Heart right ventricle (tissue), 16 donors: ENCODE results near the gene ZNHIT2. TPM values are rescaled to one million over a fixed set of nuclear protein-coding genes. Genes with fewer than 3 reads are reported as not detected.

ENCODE experiments used
- ATAC-seq, 8 donors: fragments of 200-7000 bp; cut with Tn5 transposase; one replicate each; pipeline ENCODE4 v1.9.1; 2020; ENCODE audit warnings: mild to moderate bottlenecking in 8 of 8, moderate library complexity in 8 of 8, moderate number of reproducible peaks in 1 of 8
- DNase-seq, 2 donors: peaks; one replicate each; pipeline ENCODE4 v3.0.0-alpha.2; 2020
- H3K27ac ChIP-seq, 10 donors: fragments of 200-600 bp; sonication (generic) in 2 of 10; one replicate each; pipeline versions ENCODE4 v1.5.0 to v1.8.0; 2020 to 2022; ENCODE audit warnings: mild to moderate bottlenecking in 3 of 10
- H3K27me3 ChIP-seq, 7 donors: fragments of 200-600 bp; one replicate each; pipeline ENCODE4 v1.8.0; 2021 to 2022; ENCODE audit warnings: mild to moderate bottlenecking in 2 of 7
- H3K36me3 ChIP-seq, 9 donors: fragments of 200-600 bp; sonication (generic) in 1 of 9; one replicate each; pipeline versions ENCODE4 v1.5.0 to v1.8.0; 2020 to 2022; ENCODE audit warnings: mild to moderate bottlenecking in 2 of 9
- H3K4me1 ChIP-seq, 9 donors: fragments of 200-600 bp; sonication (generic) in 1 of 9; one replicate each; pipeline versions ENCODE4 v1.5.0 to v1.8.0; 2020 to 2022; ENCODE audit warnings: mild to moderate bottlenecking in 4 of 9
- H3K4me3 ChIP-seq, 10 donors: fragments of 200-600 bp; sonication (generic) in 2 of 10; one replicate each; pipeline versions ENCODE4 v1.5.0 to v1.8.0; 2020 to 2022; ENCODE audit warnings: mild to moderate bottlenecking in 7 of 10, moderate library complexity in 2 of 10
- H3K9me3 ChIP-seq, 11 donors: fragments of 200-600 bp in 10 of 11; sonication (generic) in 2 of 11; one replicate each; pipeline versions ENCODE4 v1.5.0 to v1.8.0; 2013 to 2022; ENCODE audit warnings: mild to moderate bottlenecking in 2 of 11, control low read depth in 1 of 11, moderate library complexity in 1 of 11
- WGBS, 2 donors: extraction: QIAGEN DNeasy Blood & Tissue Kit; methylation state at CpG; one replicate each; pipeline ENCODE4 v1.1.7; 2013; ENCODE audit warnings: inconsistent platforms in 1 of 2; 5-methylcytosine and 5-hydroxymethylcytosine counted together
- intact Hi-C, 10 donors: fragments of 100-400 bp; cut with DNase I; formaldehyde crosslinking; loops; one replicate each; pipeline versions ENCODE4 v1.11.1 to v1.14.2; 2022
- polyA plus RNA-seq, 2 donors: library from polyadenylated mRNA; stranded (reverse); fragments of 200-250 nt; gene quantifications; one replicate each; pipeline ENCODE4 v1.2.3, GENCODE V29; 2013
- total RNA-seq, 10 donors: library from RNA; stranded (reverse); fragmentation: NEBNext Ultra II Directional in 3 of 10; extraction: Animal tissue kit (Norgen Biotek cat#: 25700) in 3 of 10; gene quantifications; one replicate each; pipeline versions ENCODE4 v1.2.1 to v1.2.4, GENCODE V29; 2021 to 2023
- TF ChIP-seq, protein P1 (sequence below), 9 donors: fragments of 200-600 bp; sonication (generic) in 2 of 9; IDR thresholded peaks; one replicate each; pipeline versions ENCODE4 v1.5.0 to v1.8.0; 2021 to 2022; ENCODE audit warnings: antibody characterized with exemption in 9 of 9, mild to moderate bottlenecking in 5 of 9, moderate library complexity in 1 of 9
- donor health status: Arrhythmogenic right ventricular cardiomyopathy.
- donor health status: ischemic (EF 13 %, LVEDD 7.1; RV severe dilation, severe dysfunction).
- donor health status: healthy with polysubstance abuse.
- donor health status: DM: no; HTN: yes; CAD: no.
- donor health status: DM: no; HTN: no; CAD: no.
- donor health status: ischemic (EF 25% LVEDD 6.9; RV normal size, moderate dysfunction).
- donor health status: ischemic (EF 25% LVEDD 5.7; RV mildly dilated, moderate dysfunction).
- donor health status: healthy.
- donor health status: DM: yes; HTN: yes; CAD: no.
- donor health status: Ischemic cardiomyopathy.
- donor health status: ischemic (EF 35%, LVEDD 5.7; RV mildly dilated, moderate dysfunction).
- donor health status: nonischemic (EF 11% LVEDD 7.7; RV severe dilation, severe dysfunction).
- donor health status: DM: yes; HTN: yes; CAD: no.
- donor health status: PGD.
- donor health status: ischemic (EF 29% LVEDD 5.4; RV normal size, mild dysfunction).
- donor health status: nonischemic (EF 23%, LVEDD 6.1; RV moderate dilation, normal function).

The ZNHIT2 gene
- total and polyA plus RNA-seq, 12 donors, result 4.3 to 17.5 (median 6.6) TPM

DNA sequence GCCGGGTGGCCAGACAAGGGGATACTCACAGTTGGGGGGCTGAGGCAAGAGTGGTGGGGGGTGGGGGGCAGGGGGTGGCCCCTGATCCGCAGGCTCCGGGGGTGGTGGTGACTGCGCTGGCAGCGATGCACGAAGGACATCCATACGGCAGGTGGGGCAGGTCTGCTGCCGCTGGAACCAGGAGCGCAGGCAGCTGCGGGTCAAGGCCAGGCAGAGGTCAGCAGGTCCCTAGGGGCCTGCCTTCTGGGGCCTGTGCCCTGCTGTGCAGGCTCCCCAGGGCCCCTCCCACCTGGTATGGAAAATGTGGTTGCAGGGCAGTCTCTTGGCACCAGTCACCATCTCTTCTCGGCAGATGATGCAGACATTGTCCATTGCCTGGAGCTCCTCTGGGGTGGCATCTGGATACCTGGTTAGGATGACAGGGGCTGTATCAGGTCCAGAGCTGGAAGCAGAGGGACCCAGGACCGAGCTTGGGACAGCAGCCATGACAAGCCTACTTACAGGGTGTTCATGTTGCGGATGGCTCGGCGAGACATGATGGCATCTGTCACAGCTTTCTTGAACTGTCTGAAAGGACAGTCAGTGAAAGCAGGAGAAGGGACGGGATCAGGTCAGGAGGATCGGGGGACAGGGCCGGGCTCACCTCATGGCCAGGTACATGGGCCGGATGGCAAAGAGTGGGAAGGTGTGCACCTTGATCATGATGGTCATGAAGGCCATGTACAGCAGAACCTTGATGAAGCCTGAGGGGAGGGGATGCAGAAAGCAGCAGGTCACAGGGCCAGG is 13.3 kb upstream of the ZNHIT2 start:
- no peak overlapping the region for H3K4me3 ChIP-seq
- no peaks in the 10 kb centered on the region for H3K9me3 ChIP-seq
- H3K27me3 ChIP-seq, result no peaks in the 10 kb centered on the region
- 80 to 88% methylated on average over 19 of the region's 19 CpGs for WGBS, 2 donors
- no peak overlapping the region for H3K27ac ChIP-seq
- TF ChIP-seq, protein P1, sequence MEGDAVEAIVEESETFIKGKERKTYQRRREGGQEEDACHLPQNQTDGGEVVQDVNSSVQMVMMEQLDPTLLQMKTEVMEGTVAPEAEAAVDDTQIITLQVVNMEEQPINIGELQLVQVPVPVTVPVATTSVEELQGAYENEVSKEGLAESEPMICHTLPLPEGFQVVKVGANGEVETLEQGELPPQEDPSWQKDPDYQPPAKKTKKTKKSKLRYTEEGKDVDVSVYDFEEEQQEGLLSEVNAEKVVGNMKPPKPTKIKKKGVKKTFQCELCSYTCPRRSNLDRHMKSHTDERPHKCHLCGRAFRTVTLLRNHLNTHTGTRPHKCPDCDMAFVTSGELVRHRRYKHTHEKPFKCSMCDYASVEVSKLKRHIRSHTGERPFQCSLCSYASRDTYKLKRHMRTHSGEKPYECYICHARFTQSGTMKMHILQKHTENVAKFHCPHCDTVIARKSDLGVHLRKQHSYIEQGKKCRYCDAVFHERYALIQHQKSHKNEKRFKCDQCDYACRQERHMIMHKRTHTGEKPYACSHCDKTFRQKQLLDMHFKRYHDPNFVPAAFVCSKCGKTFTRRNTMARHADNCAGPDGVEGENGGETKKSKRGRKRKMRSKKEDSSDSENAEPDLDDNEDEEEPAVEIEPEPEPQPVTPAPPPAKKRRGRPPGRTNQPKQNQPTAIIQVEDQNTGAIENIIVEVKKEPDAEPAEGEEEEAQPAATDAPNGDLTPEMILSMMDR (IDR thresholded peaks at IDR 0.05), result no peak
- ATAC-seq, result no peak
- peaks cover 7 to 75% (median 58%) of the 10 kb centered on the region in 9 donors for H3K36me3 ChIP-seq
- no peak for DNase-seq
- intact Hi-C loops, result loop anchor here in 2 of 10 donors (10.0 kb wide), 1 partner anchor 124 kb away; no protein-coding TSS in a partner anchor
- peaks cover 12 to 33% (median 23%) of the 10 kb centered on the region in 9 donors for H3K4me1 ChIP-seq

DNA sequence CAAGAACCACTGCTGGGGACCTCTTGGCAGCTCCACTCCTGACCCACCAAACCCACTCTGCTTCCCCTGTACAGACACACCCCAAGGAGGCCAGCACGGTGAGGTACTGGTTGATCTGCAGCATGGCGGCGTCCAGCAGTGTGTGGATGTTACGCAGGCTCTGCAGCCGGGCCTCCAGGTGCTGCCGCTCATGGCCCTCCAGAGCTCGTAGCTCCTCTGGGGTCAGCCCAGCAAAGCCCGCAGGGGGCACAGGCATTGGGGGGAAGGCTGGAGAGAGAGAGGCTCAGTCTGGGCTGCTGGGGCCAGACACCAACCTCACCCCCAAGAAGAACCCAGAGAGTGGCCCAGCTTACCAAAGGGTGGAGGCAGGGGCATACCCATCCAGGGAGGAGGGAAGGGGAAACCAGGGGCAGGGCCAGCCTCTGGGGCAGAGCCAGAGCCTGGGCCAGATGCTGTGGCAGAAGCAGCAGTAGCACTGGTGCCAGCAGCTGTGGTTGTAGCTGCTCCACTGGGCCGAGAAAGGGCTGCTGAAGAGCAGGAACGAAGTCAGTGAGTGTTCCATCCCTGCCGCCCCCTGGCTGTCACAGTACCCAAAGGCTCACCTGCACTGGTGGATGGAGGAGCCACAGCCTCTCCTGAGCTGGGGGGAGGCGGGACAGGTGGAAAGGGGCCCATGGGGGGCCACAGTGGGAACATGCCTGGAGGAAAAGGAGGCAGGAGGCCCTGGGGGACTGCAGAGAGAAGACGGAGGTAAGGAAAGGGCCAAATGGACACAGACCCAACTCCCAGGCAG is 12.3 kb upstream of the ZNHIT2 start:
- 86 to 90% methylated on average over 13 of the region's 13 CpGs for WGBS, 2 donors

DNA sequence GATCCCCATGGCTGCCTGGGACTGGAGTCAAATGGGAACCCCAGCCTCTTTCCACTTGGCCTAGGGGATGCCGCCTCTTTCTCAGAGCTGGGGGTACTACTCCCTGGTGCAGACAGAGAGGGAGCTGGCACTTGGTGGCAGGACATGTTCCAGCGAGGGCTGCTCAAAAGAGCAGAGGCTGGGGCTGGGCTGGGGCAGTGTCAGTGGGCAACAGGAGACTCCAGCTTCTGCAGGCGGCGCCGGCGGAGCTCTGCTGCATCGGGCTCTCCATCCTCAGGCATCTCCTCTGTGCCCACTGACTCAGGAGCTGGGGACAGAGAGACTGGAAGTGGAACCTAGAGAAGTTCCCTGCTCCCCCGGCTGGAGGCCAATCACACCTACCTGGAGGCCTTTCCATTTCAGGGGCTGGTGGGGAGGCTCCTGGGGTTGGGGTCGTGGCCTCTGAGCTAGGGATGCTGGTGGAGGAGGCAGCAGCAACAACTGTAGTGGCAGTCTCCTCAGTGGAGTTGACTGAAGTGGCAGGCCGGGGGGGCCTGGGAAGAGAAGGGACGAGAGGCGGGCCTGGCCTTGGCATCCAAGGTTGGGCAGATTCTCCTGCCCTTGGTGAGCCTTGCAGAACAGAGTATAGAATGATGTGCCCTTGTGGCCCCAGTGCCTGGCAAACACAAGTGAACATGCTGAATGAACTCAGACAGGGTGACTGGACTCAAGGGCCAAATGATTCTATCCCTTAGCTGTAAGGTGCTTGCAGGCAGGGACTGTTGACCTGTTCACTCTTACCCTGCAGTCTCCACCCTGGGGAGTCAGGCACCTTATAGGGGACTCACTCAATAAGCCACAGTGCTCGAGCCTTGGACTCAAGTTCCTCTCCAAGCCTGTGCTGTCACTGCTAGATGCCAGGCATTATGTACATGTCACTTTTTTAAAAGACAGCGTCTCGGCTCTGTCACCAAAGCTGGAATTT is 11.0 kb upstream of the ZNHIT2 start:
- Histone ChIP-seq H3K27ac (no peak overlapping the region), H3K9me3 (no peaks in the 10 kb centered on the region), H3K4me1 (peaks cover 6 to 20% (median 13%) of the 10 kb centered on the region in 9 donors), H3K36me3 (peaks cover 7 to 94% (median 73%) of the 10 kb centered on the region in 9 donors), H3K27me3 (no peaks in the 10 kb centered on the region), H3K4me3 (no peak overlapping the region)
- WGBS, 2 donors, result 84% methylated on average over 15 of the region's 15 CpGs
- no peak for ATAC-seq
- intact Hi-C loops, result no loop called here
- no peak for DNase-seq
- TF ChIP-seq, protein P1 (IDR thresholded peaks at IDR 0.05), result no peak

More for the DNA sequence above, 12.3 kb upstream of the ZNHIT2 start:
- TF ChIP-seq, protein P1 (IDR thresholded peaks at IDR 0.05), result no peak
- no peak for DNase-seq
- H3K4me3 ChIP-seq, result no peak overlapping the region
- H3K4me1 ChIP-seq, result peaks cover 6 to 24% (median 17%) of the 10 kb centered on the region in 9 donors
- H3K9me3 ChIP-seq, result no peaks in the 10 kb centered on the region
- H3K27me3 ChIP-seq, result no peaks in the 10 kb centered on the region
- no peak for ATAC-seq
- H3K27ac ChIP-seq, result no peak overlapping the region
- intact Hi-C loops, result loop anchor here in 2 of 10 donors (10.0 kb wide), 1 partner anchor 125 kb away; no protein-coding TSS in a partner anchor
- peaks cover 7 to 84% (median 66%) of the 10 kb centered on the region in 9 donors for H3K36me3 ChIP-seq
